IMR-90 (cell line): ENCODE results near the gene COL19A1. TPM values are rescaled to one million over a fixed set of nuclear protein-coding genes. Genes with fewer than 3 reads are reported as not detected.

Experiments
- ATAC-seq: fragments of 200-7000 bp; cut with Tn5 transposase; 2 replicates; pipeline ENCODE4 v1.9.1; 2020; ENCODE audit warnings: low read depth, mild to moderate bottlenecking, moderate library complexity
- BruUV-seq: library from RNA; stranded (reverse); fragments of 400-500 nt; replicated peaks from 2 replicates; lab custom pipeline; 2021; lab: Mats Ljungman, UMichigan
- CTCF ChIA-PET: fragments of 300-600 bp; formaldehyde crosslinking; extraction: SDS; loops from one replicate; lab custom pipeline; 2021; ENCODE audit warnings: antibody characterized with exemption; lab: Yijun Ruan, JAX
- POLR2A ChIA-PET: fragments of 300-600 bp; sonication (Branson Sonifier 250); formaldehyde crosslinking; loops from one replicate; lab custom pipeline; 2022; ENCODE audit warnings: antibody characterized with exemption; ENCODE audit not compliant: unreplicated experiment; lab: Charles Lee
- DNase-seq: peaks from one replicate; pipeline ENCODE4 v3.0.0; 2013
- H2AFZ ChIP-seq: replicated peaks from 2 replicates; pipeline ENCODE3; 2013; ENCODE audit warnings: low read length, mild to moderate bottlenecking; ENCODE audit not compliant: poor library complexity
- H2AK5ac ChIP-seq: 2 replicates; pipeline ENCODE4 v1.6.1; 2013; ENCODE audit warnings: low read depth, low read length, inconsistent platforms
- H2AK9ac ChIP-seq: replicated peaks from 2 replicates; pipeline ENCODE3; 2013; ENCODE audit warnings: mild to moderate bottlenecking, low read depth, low read length, moderate library complexity; ENCODE audit not compliant: poor library complexity
- H2BK120ac ChIP-seq: 2 replicates; pipeline ENCODE4 v1.6.1; 2013; ENCODE audit warnings: low read depth, low read length, inconsistent platforms
- H2BK15ac ChIP-seq: 3 replicates; pipeline ENCODE4 v1.6.1; 2013; ENCODE audit warnings: low read depth, low read length, inconsistent platforms
- H2BK20ac ChIP-seq: 2 replicates; pipeline ENCODE4 v1.6.1; 2013; ENCODE audit warnings: low read depth, mild to moderate bottlenecking, inconsistent platforms, low read length, moderate library complexity
- H2BK5ac ChIP-seq: 2 replicates; pipeline ENCODE4 v1.6.1; 2013; ENCODE audit warnings: mild to moderate bottlenecking, low read depth, low read length, inconsistent platforms; ENCODE audit not compliant: poor library complexity, severe bottlenecking
- H3K14ac ChIP-seq: replicated peaks from 2 replicates; pipeline ENCODE4 v1.6.1; 2013; ENCODE audit warnings: low read depth, low read length, inconsistent platforms
- H3K18ac ChIP-seq: 2 replicates; pipeline ENCODE4 v1.6.1; 2013; ENCODE audit warnings: low read depth, low read length, control low read depth
- H3K23ac ChIP-seq: 2 replicates; pipeline ENCODE4 v1.6.1; 2013; ENCODE audit warnings: low read depth, low read length, inconsistent platforms
- H3K27ac ChIP-seq: 2 replicates; pipeline ENCODE4 v1.5.1; 2013; ENCODE audit warnings: mild to moderate bottlenecking, control low read depth, low read length; ENCODE audit not compliant: insufficient read depth
- H3K27me3 ChIP-seq: 2 replicates; pipeline ENCODE4 v1.6.1; 2013; ENCODE audit warnings: low read length; ENCODE audit not compliant: control insufficient read depth, insufficient read depth
- H3K36me3 ChIP-seq: 2 replicates; pipeline ENCODE4 v1.6.1; 2013; ENCODE audit warnings: low read length, mixed read lengths; ENCODE audit not compliant: control insufficient read depth, insufficient read depth
- H3K4ac ChIP-seq: 2 replicates; pipeline ENCODE4 v1.6.1; 2013; ENCODE audit warnings: low read depth, low read length, inconsistent platforms
- H3K4me1 ChIP-seq: 2 replicates; pipeline ENCODE4 v1.6.1; 2013; ENCODE audit warnings: low read length, mixed read lengths; ENCODE audit not compliant: control insufficient read depth, insufficient read depth
- H3K4me2 ChIP-seq: 2 replicates; pipeline ENCODE4 v1.6.1; 2013; ENCODE audit warnings: low read depth, mild to moderate bottlenecking, control low read depth, low read length, moderate library complexity
- H3K4me3 ChIP-seq: 2 replicates; pipeline ENCODE4 v1.5.1; 2013; ENCODE audit warnings: low read depth, mild to moderate bottlenecking, control low read depth, low read length, moderate library complexity; ENCODE audit not compliant: insufficient read depth
- H3K56ac ChIP-seq: 2 replicates; pipeline ENCODE4 v1.6.1; 2013; ENCODE audit warnings: low read length, inconsistent platforms; ENCODE audit not compliant: insufficient read depth; ENCODE audit errors: extremely low read depth
- H3K79me1 ChIP-seq, 2 experiments: 2 replicates each; pipeline ENCODE4 v1.6.1; 2013; ENCODE audit warnings: low read length in 2 of 2, inconsistent platforms in 1 of 2, low read depth in 1 of 2
- H3K9ac ChIP-seq: 2 replicates; pipeline ENCODE4 v1.6.1; 2013; ENCODE audit warnings: low read depth, low read length, control low read depth
- H3K9me1 ChIP-seq: 2 replicates; pipeline ENCODE4 v1.6.1; 2013; ENCODE audit warnings: low read length, inconsistent platforms; ENCODE audit not compliant: insufficient read depth
- H3K9me3 ChIP-seq: 2 replicates; pipeline ENCODE4 v1.6.1; 2013; ENCODE audit warnings: low read length; ENCODE audit not compliant: control insufficient read depth, insufficient read depth
- H4K20me1 ChIP-seq: 2 replicates; pipeline ENCODE4 v1.6.1; 2013; ENCODE audit warnings: low read length, inconsistent platforms; ENCODE audit not compliant: insufficient read depth
- H4K5ac ChIP-seq: 2 replicates; pipeline ENCODE4 v1.6.1; 2013; ENCODE audit warnings: mild to moderate bottlenecking, low read depth, low read length, control low read depth
- H4K8ac ChIP-seq, 2 experiments: 2 replicates each; pipeline ENCODE4 v1.6.1; 2013; ENCODE audit warnings: low read depth in 2 of 2, low read length in 2 of 2, control low read depth in 1 of 2, inconsistent platforms in 1 of 2
- H4K91ac ChIP-seq: 2 replicates; pipeline ENCODE4 v1.6.1; 2013; ENCODE audit warnings: low read depth, low read length, inconsistent platforms; ENCODE audit not compliant: insufficient read depth
- BHLHE40 ChIP-seq: fragments of 150-350 bp; IDR thresholded peaks from 2 replicates; pipeline ENCODE4 v1.6.1; 2016; ENCODE audit warnings: mild to moderate bottlenecking, low read depth, low read length
- CEBPB ChIP-seq: IDR thresholded peaks from 2 replicates; pipeline ENCODE4 v1.6.1; 2012; ENCODE audit warnings: low read depth, low read length, improper control_type of control experiment
- CHD1 ChIP-seq: IDR thresholded peaks from 2 replicates; pipeline ENCODE4 v1.6.1; 2012; ENCODE audit warnings: low read depth, low read length, improper control_type of control experiment
- CTCF ChIP-seq: conservative IDR thresholded peaks from 2 replicates; pipeline ENCODE4 v1.5.1; 2012; ENCODE audit warnings: mild to moderate bottlenecking, low read depth, low read length, improper control_type of control experiment
- ELK1 ChIP-seq: fragments of 150-350 bp; IDR thresholded peaks from 2 replicates; pipeline ENCODE4 v1.6.1; 2016; ENCODE audit warnings: low read depth, mild to moderate bottlenecking, low read length, moderate library complexity, borderline replicate concordance
- FOS ChIP-seq: fragments of 150-350 bp; IDR thresholded peaks from 2 replicates; pipeline ENCODE4 v1.6.1; 2016; ENCODE audit warnings: low read depth, low read length
- MAFK ChIP-seq: IDR thresholded peaks from 2 replicates; pipeline ENCODE4 v1.6.1; 2012; ENCODE audit warnings: low read depth, low read length, improper control_type of control experiment
- MAZ ChIP-seq: IDR thresholded peaks from 2 replicates; pipeline ENCODE4 v1.6.1; 2012; ENCODE audit warnings: low read depth, mild to moderate bottlenecking, low read length, improper control_type of control experiment, moderate library complexity, borderline replicate concordance
- MXI1 ChIP-seq: IDR thresholded peaks from 2 replicates; pipeline ENCODE4 v1.6.1; 2012; ENCODE audit warnings: low read depth, mild to moderate bottlenecking, low read length, moderate library complexity, borderline replicate concordance
- NFE2L2 ChIP-seq: fragments of 150-350 bp; IDR thresholded peaks from 2 replicates; pipeline ENCODE4 v1.6.1; 2016; ENCODE audit warnings: low read depth, mild to moderate bottlenecking, low read length
- POLR2A ChIP-seq: IDR thresholded peaks from 2 replicates; pipeline ENCODE4 v1.6.1; 2012; ENCODE audit warnings: mild to moderate bottlenecking, low read depth, low read length
- RAD21 ChIP-seq: IDR thresholded peaks from 2 replicates; pipeline ENCODE4 v1.6.1; 2012; ENCODE audit warnings: low read length, improper control_type of control experiment
- RCOR1 ChIP-seq: IDR thresholded peaks from 2 replicates; pipeline ENCODE4 v1.6.1; 2012; ENCODE audit warnings: mild to moderate bottlenecking, low read length, improper control_type of control experiment; ENCODE audit not compliant: insufficient replicate concordance
- RFX5 ChIP-seq: IDR thresholded peaks from 2 replicates; pipeline ENCODE4 v1.8.0; 2012; ENCODE audit warnings: low read depth, mild to moderate bottlenecking, low read length, moderate library complexity
- SMC3 ChIP-seq: fragments of 150-350 bp; IDR thresholded peaks from 2 replicates; pipeline ENCODE4 v1.6.1; 2016; ENCODE audit warnings: low read depth, mild to moderate bottlenecking, antibody characterized with exemption, low read length, moderate library complexity
- USF2 ChIP-seq: fragments of 150-350 bp; IDR thresholded peaks from 2 replicates; pipeline ENCODE4 v1.6.1; 2017; ENCODE audit warnings: mild to moderate bottlenecking, antibody characterized with exemption, low read length, low read depth
- WGBS, 2 experiments: methylation state at CpG; one replicate each; pipeline versions ENCODE4 v1.1.5 to v1.1.7; 2013; ENCODE audit warnings: missing lambda C conversion rate in 2 of 2; ENCODE audit not compliant: insufficient read length in 1 of 2; ENCODE audit errors: extremely low coverage in 2 of 2; 5-methylcytosine and 5-hydroxymethylcytosine counted together
- dilution Hi-C: fragments of 300-500 bp; cut with HindIII; formaldehyde crosslinking; loops from one replicate; pipeline ENCODE4 v1.14.3; 2018; ENCODE audit warnings: low sequenced_read_pairs; ENCODE audit not compliant: unreplicated experiment
- in situ Hi-C: fragments of 300-500 bp; cut with MboI; formaldehyde crosslinking; loops from 3 replicates; pipeline ENCODE4 v1.14.3; 2019; ENCODE audit warnings: low sequenced_read_pairs, inconsistent platforms, mixed read lengths
- intact Hi-C: fragments of 100-400 bp; cut with micrococcal nuclease; formaldehyde crosslinking; loops from 2 replicates; pipeline ENCODE4 v1.10.0; 2022
- polyA plus RNA-seq, 3 experiments: library from polyadenylated mRNA; depleted of rRNA; stranded (reverse); fragments of >200 nt; gene quantifications; 2 replicates each; pipeline ENCODE4 v1.2.3, GENCODE V29; 2012; ENCODE audit warnings: low replicate concordance in 1 of 3
- total RNA-seq: library from RNA; depleted of rRNA; stranded (reverse); fragments of >200 nt; gene quantifications from 2 replicates; pipeline ENCODE4 v1.2.3, GENCODE V29; 2012

The COL19A1 gene
- total and polyA plus RNA-seq, 2 of the 4 experiments (the other 2 are of a cell fraction) = under 0.01 TPM; not detected in 1

GRCh38 chr6:70113171-70113570 lies 246.8 kb downstream of the COL19A1 start:
- no CpG with 5 or more reads among the region's 1 CpG for WGBS, 2 experiments
- in situ Hi-C loops = loop anchor here (10.0 to 25.0 kb wide), 2 partner anchors 276 to 368 kb away; no protein-coding TSS in a partner anchor

More at GRCh38 chr6:70113171-70113570, 246.8 kb downstream of the COL19A1 start:
- Histone ChIP-seq H2AK9ac (no peak overlapping the region), H4K91ac (no peak overlapping the region), H3K4me2 (no peak overlapping the region), H3K27me3 (no peaks in the 10 kb centered on the region), H3K27ac (no peak overlapping the region), H3K4ac (no peak overlapping the region), H3K4me3 (no peak overlapping the region), H3K14ac (no peak overlapping the region), H2AFZ (no peak overlapping the region), H3K23ac (no peak overlapping the region), H2BK5ac (no peak overlapping the region), H3K56ac (no peak overlapping the region), H3K9ac (no peak overlapping the region), H3K79me1 (no peaks in the 10 kb centered on the region), H3K9me1 (no peaks in the 10 kb centered on the region), H4K5ac (no peak overlapping the region), H2AK5ac (no peak overlapping the region), H2BK120ac (no peak overlapping the region), H2BK15ac (no peak overlapping the region), H3K9me3 (no peaks in the 10 kb centered on the region), H3K4me1 (no peaks in the 10 kb centered on the region), H4K8ac (no peak overlapping the region), H2BK20ac (no peak overlapping the region), H3K18ac (no peak overlapping the region), H4K20me1 (no peaks in the 10 kb centered on the region), H3K36me3 (no peaks in the 10 kb centered on the region)
- no TSS peak for BruUV-seq
- TF ChIP-seq CHD1 (no peak), RAD21 (no peak), ELK1 (no peak), RCOR1 (no peak), MAZ (no peak), SMC3 (no peak), CEBPB (no peak), NFE2L2 (no peak), MAFK (no peak), RFX5 (no peak), CTCF (no peak), FOS (no peak), MXI1 (no peak), POLR2A (no peak), USF2 (no peak), BHLHE40 (no peak)
- DNase-seq (no peak), ATAC-seq (no peak)
- ChIA-PET POLR2A (no interaction called here), CTCF (no interaction called here)
- intact Hi-C loops = no loop called here
- dilution Hi-C loops = no loop called here
